Brain microvascular endothelial cell (primary cell): Measurements from ENCODE around the gene BMPR1A.
A peak's percentile ranks its signal among the peaks of the same experiment; 100 is the strongest.

Source experiments
- DNase-seq: peaks from one replicate; pipeline ENCODE4 v3.0.0-alpha.2; 2020
- H3K27ac ChIP-seq: fragments of 250-450 bp; sonication (Bioruptor Pico); 2 replicates; pipeline ENCODE4 v1.5.1; 2020; ENCODE audit warnings: mild to moderate bottlenecking, moderate library complexity
- H3K27me3 ChIP-seq: fragments of 250-450 bp; sonication (Bioruptor Pico); replicated peaks from 2 replicates; pipeline ENCODE4 v1.5.1; 2020; ENCODE audit warnings: mild to moderate bottlenecking
- H3K36me3 ChIP-seq: fragments of 250-450 bp; sonication (Bioruptor Pico); replicated peaks from 2 replicates; pipeline ENCODE4 v1.5.1; 2020; ENCODE audit warnings: mild to moderate bottlenecking
- H3K4me3 ChIP-seq: 2 replicates; pipeline ENCODE4 v1.5.1; 2011; ENCODE audit warnings: low read depth, mild to moderate bottlenecking, control low read depth, low read length, moderate library complexity
- in situ Hi-C: cut with HindIII; loops from 2 replicates; pipeline ENCODE4 v1.10.0; 2017; ENCODE audit warnings: low sequenced_read_pairs, low pct_ligation_motif_present
- TF ChIP-seq, protein P1 (sequence below): IDR thresholded peaks from 2 replicates; pipeline ENCODE4 v1.5.1; 2011; ENCODE audit warnings: low read depth, mild to moderate bottlenecking, moderate library complexity, low read length, control low read depth, inconsistent platforms; ENCODE audit errors: missing control alignments

Gene BMPR1A

DNA sequence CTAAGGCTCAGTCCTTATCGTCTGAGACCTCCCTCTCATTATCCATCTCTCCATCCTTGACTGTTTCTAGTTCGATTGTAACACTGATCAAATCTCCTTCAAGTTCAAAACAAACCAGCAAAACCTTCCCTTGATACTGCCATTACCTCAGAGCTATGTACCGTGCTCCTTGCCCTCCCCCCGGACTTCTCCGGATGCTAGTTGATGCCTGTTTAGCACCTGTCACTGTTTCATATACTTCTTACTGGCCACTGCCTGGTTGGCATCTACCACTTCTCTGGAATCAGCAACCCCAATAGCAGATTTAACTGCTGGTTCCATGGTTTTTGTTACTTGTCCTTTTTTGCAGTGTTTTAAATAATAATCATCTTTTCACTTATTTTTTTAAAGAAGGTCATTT, 64.1 kb downstream of the BMPR1A start:
- H3K27ac ChIP-seq: no peak overlapping the region
- no peaks in the 10 kb centered on the region for H3K27me3 ChIP-seq
- TF ChIP-seq, protein P1, sequence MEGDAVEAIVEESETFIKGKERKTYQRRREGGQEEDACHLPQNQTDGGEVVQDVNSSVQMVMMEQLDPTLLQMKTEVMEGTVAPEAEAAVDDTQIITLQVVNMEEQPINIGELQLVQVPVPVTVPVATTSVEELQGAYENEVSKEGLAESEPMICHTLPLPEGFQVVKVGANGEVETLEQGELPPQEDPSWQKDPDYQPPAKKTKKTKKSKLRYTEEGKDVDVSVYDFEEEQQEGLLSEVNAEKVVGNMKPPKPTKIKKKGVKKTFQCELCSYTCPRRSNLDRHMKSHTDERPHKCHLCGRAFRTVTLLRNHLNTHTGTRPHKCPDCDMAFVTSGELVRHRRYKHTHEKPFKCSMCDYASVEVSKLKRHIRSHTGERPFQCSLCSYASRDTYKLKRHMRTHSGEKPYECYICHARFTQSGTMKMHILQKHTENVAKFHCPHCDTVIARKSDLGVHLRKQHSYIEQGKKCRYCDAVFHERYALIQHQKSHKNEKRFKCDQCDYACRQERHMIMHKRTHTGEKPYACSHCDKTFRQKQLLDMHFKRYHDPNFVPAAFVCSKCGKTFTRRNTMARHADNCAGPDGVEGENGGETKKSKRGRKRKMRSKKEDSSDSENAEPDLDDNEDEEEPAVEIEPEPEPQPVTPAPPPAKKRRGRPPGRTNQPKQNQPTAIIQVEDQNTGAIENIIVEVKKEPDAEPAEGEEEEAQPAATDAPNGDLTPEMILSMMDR: no peak
- in situ Hi-C loops: no loop called here
- H3K36me3 ChIP-seq: no peaks in the 10 kb centered on the region
- DNase-seq: no peak
- no peak overlapping the region for H3K4me3 ChIP-seq

DNA sequence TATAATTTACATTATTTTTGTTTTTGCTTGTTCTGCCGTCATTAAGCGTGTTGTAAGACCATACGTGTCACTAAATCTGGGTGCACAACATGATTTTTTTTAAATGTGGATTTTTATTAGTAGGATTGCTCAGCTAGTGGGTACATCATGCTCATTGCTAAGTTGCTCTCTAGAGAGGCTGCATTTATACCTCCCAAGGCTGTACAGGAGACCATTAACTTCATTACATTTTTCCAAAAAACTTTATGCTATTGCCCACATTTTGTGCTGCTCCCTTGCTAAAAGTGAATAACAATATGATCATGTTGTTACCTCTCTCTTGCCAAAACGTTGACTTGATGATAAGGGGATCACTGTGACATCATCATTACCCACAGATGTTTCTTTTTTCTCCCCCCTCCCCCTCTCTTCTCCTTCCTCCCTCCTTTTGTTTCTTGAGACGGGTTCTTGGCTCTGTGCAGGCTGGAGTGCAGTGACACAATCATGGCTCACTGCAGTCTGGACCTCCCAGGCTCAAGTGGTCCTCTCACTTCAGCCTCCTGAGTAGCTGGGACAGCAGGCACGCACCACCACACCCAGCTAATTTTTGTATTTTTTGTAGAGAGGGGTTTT, 65.1 kb downstream of the BMPR1A start:
- H3K27me3 ChIP-seq: no peaks in the 10 kb centered on the region
- in situ Hi-C loops: no loop called here
- H3K4me3 ChIP-seq: no peak overlapping the region
- no peak overlapping the region for H3K27ac ChIP-seq
- TF ChIP-seq, protein P1: no peak
- H3K36me3 ChIP-seq: no peaks in the 10 kb centered on the region
- peak; percentile 23 for DNase-seq

DNA sequence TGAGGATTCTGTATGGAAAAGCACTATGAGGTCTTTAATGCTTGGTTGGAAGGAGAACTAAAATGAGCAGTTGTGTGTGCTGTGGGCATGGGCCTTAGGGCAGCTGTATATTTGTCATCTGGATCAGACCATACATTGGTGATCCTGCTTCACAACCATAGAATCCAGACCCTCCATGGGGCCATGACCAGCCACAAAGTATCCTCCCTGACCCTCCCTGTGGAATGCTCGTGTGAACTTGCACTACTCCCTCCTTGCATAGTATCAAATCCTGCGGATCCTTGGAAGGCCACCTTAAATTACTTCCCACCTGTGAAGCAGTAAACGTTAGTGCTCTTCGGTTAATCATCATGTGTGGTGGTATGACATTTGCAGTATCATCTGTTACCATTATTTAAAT, 67.1 kb downstream of the BMPR1A start:
- H3K27me3 ChIP-seq: no peaks in the 10 kb centered on the region
- H3K4me3 ChIP-seq: no peak overlapping the region
- no peak overlapping the region for H3K27ac ChIP-seq
- in situ Hi-C loops: no loop called here
- H3K36me3 ChIP-seq: no peaks in the 10 kb centered on the region
- no peak for DNase-seq
- TF ChIP-seq, protein P1: no peak

DNA sequence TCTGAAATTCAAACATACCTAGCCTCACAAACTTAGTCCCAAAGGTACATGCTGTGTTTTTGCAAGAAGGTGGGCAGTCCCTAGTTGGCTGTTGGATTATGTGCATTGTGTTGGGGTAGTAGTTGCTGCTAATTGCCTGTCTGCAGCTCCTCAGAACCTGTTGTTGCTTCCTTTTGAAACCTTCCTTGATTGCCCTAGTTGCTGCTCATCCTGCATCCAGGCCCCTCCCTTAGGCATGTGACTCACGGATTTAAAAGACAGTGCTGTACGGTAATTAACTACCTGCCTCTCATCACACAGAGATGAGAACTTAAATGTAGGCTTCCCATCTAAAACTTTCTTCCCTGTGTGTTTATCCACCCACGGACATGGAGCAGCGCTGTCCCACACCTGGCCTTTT, 67.7 kb downstream of the BMPR1A start:
- in situ Hi-C loops: no loop called here

DNA sequence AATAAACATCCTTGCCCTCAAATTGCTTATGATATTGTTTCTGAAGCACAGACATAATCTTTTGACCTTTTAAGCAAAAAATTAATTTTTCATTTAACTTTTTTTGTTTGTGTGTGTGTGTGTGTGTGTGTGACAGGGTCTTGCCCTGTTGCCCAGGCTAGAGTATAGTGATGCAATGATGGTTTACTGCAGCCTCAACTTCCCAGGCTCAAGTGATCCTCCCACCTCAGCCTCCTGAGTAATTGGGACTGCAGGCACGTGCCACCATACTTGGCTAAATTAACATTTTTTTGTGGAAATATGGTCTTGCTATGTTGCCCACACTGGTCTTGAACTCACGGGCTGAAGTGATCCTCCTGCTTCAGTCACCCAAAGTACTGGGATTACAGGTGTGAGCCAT, 68.9 kb downstream of the BMPR1A start:
- TF ChIP-seq, protein P1: no peak
- Histone ChIP-seq H3K27me3 (no peaks in the 10 kb centered on the region), H3K36me3 (no peaks in the 10 kb centered on the region), H3K4me3 (no peak overlapping the region), H3K27ac (no peak overlapping the region)
- in situ Hi-C loops: no loop called here
- DNase-seq: no peak

More for the DNA sequence above, 67.7 kb downstream of the BMPR1A start:
- Histone ChIP-seq H3K27me3 (no peaks in the 10 kb centered on the region), H3K4me3 (no peak overlapping the region), H3K36me3 (no peaks in the 10 kb centered on the region), H3K27ac (no peak overlapping the region)
- DNase-seq: no peak
- TF ChIP-seq, protein P1: no peak

DNA sequence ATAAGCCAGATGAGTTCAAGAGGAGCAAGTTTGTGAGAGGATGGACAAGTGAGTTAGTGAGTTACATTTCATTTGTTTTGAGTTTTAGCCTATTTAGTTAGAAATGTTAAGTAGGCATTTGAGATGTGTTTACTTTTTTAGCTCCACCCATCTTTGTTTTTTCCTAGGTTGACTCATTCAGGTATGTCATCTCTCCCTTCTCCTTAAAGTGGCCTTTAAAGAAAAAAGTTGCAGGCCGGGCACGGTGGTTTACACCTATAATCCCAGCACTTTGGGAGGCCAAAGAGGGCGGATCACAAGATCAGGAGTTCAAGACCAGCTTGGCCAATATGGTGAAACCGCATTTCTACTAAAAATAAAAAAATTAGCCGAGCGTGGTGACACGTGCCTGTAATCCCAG, 71.2 kb downstream of the BMPR1A start:
- no peak for DNase-seq
- Histone ChIP-seq H3K27me3 (no peaks in the 10 kb centered on the region), H3K36me3 (no peaks in the 10 kb centered on the region), H3K27ac (no peak overlapping the region), H3K4me3 (no peak overlapping the region)
- TF ChIP-seq, protein P1: no peak
- in situ Hi-C loops: no loop called here
